HUES6 (cell line): ENCODE data around the gene SPRR2G.
"Not testable (repeated sequence)": the region's sequence is repeated elsewhere in the genome, so short reads cannot be mapped to it uniquely, and the experiment has no call there.

Experiments used
- H3K27ac ChIP-seq: 2 replicates; pipeline ENCODE4 v1.7.0; 2013; ENCODE audit warnings: low read depth, mild to moderate bottlenecking, low read length, inconsistent platforms
- H3K27me3 ChIP-seq: 2 replicates; pipeline ENCODE4 v1.6.1; 2013; ENCODE audit warnings: low read length; ENCODE audit not compliant: control insufficient read depth, insufficient read depth
- H3K36me3 ChIP-seq: 2 replicates; pipeline ENCODE4 v1.6.1; 2013; ENCODE audit warnings: low read length; ENCODE audit not compliant: control insufficient read depth, insufficient read depth
- H3K4me1 ChIP-seq: 2 replicates; pipeline ENCODE4 v1.6.1; 2013; ENCODE audit warnings: low read length; ENCODE audit not compliant: control insufficient read depth, insufficient read depth
- H3K4me3 ChIP-seq: 2 replicates; pipeline ENCODE4 v1.5.1; 2013; ENCODE audit warnings: low read depth, low read length
- H3K9ac ChIP-seq: one replicate; pipeline ENCODE4 v1.6.1; 2013; ENCODE audit warnings: mild to moderate bottlenecking, low read length
- H3K9me3 ChIP-seq: 2 replicates; pipeline ENCODE4 v1.6.1; 2013; ENCODE audit warnings: low read depth, low read length; ENCODE audit not compliant: control insufficient read depth, insufficient read depth

SPRR2G gene

GRCh38 chr1:153152481-153152880 is 1.8 kb upstream of the SPRR2G start:
- no peak overlapping the region for H3K27ac ChIP-seq
- H3K36me3 ChIP-seq, result no peaks in the 10 kb centered on the region
- no peak overlapping the region for H3K4me3 ChIP-seq
- H3K9me3 ChIP-seq, result 0 out of 2 replicates have a peak, but pooled peaks cover under 1% of the 10 kb centered on the region
- no peaks in the 10 kb centered on the region for H3K4me1 ChIP-seq
- H3K27me3 ChIP-seq, result no peaks in the 10 kb centered on the region
- no peak overlapping the region for H3K9ac ChIP-seq

- H3K9me3 ChIP-seq, result no peaks in the 10 kb centered on the region
- no peak overlapping the region for H3K4me3 ChIP-seq
- no peak overlapping the region for H3K27ac ChIP-seq
- no peaks in the 10 kb centered on the region for H3K4me1 ChIP-seq
- no peak overlapping the region for H3K9ac ChIP-seq
- no peaks in the 10 kb centered on the region for H3K27me3 ChIP-seq
- no peaks in the 10 kb centered on the region for H3K36me3 ChIP-seq
These were observed 9.3 kb downstream of the SPRR2G start for GRCh38 chr1:153141377-153141776.

GRCh38 chr1:153140484-153140883 is 10.2 kb downstream of the SPRR2G start:
- Histone ChIP-seq H3K9me3 (no peaks in the 10 kb centered on the region), H3K27ac (no peak overlapping the region), H3K4me1 (peaks cover 5% of the 10 kb centered on the region; the same call in 1 of the 2 replicates), H3K27me3 (no peaks in the 10 kb centered on the region), H3K9ac (no peak overlapping the region), H3K36me3 (no peaks in the 10 kb centered on the region), H3K4me3 (no peak overlapping the region)

- no peak overlapping the region for H3K27ac ChIP-seq
- H3K9ac ChIP-seq, result no peak overlapping the region
- no peaks in the 10 kb centered on the region; the same call in 1 of the 2 replicates for H3K9me3 ChIP-seq
- no peaks in the 10 kb centered on the region for H3K27me3 ChIP-seq
- H3K36me3 ChIP-seq, result no peaks in the 10 kb centered on the region
- no peak overlapping the region for H3K4me3 ChIP-seq
- H3K4me1 ChIP-seq, result peaks cover 7% of the 10 kb centered on the region; the same call in 1 of the 2 replicates
These were observed 16.9 kb downstream of the SPRR2G start for GRCh38 chr1:153133743-153134142.

- no peaks in the 10 kb centered on the region for H3K36me3 ChIP-seq
- H3K9me3 ChIP-seq, result no peaks in the 10 kb centered on the region; the same call in 1 of the 2 replicates
- H3K4me1 ChIP-seq, result peaks cover 7% of the 10 kb centered on the region; the same call in 1 of the 2 replicates
- no peaks in the 10 kb centered on the region for H3K27me3 ChIP-seq
- H3K27ac ChIP-seq, result no peak overlapping the region
- no peak overlapping the region for H3K9ac ChIP-seq
- H3K4me3 ChIP-seq, result no peak overlapping the region
These were observed 17.4 kb downstream of the SPRR2G start for GRCh38 chr1:153133267-153133666.

- H3K4me3 ChIP-seq, H3K36me3 ChIP-seq: not testable (repeated sequence)
These were observed 22.0 kb downstream of the SPRR2G start for GRCh38 chr1:153128688-153129087.

GRCh38 chr1:153127296-153127695 is 23.4 kb downstream of the SPRR2G start:
- no peak overlapping the region for H3K27ac ChIP-seq
- H3K9me3 ChIP-seq, result peaks cover 28% of the 10 kb centered on the region
- H3K27me3 ChIP-seq, result no peaks in the 10 kb centered on the region
- no peak overlapping the region for H3K4me3 ChIP-seq
- no peak overlapping the region for H3K9ac ChIP-seq
- H3K36me3 ChIP-seq, result 0 out of 2 replicates have a peak, but pooled peaks cover 3% of the 10 kb centered on the region
- H3K4me1 ChIP-seq, result peaks cover 9% of the 10 kb centered on the region; the same call in 1 of the 2 replicates

More at GRCh38 chr1:153128688-153129087, 22.0 kb downstream of the SPRR2G start:
- H3K4me1 ChIP-seq, H3K27me3 ChIP-seq, H3K9ac ChIP-seq, H3K27ac ChIP-seq: not testable (repeated sequence)
- H3K9me3 ChIP-seq, result peaks cover 28% of the 10 kb centered on the region

- H3K9me3 ChIP-seq, result peaks cover 28% of the 10 kb centered on the region
- H3K36me3 ChIP-seq, result 0 out of 2 replicates have a peak, but pooled peaks cover 3% of the 10 kb centered on the region
- H3K4me3 ChIP-seq, result no peak overlapping the region
- no peak overlapping the region for H3K9ac ChIP-seq
- peaks cover 10% of the 10 kb centered on the region; the same call in 1 of the 2 replicates for H3K4me1 ChIP-seq
- no peak overlapping the region for H3K27ac ChIP-seq
- no peaks in the 10 kb centered on the region for H3K27me3 ChIP-seq
These were observed 25.2 kb downstream of the SPRR2G start for GRCh38 chr1:153125536-153125935.

- H3K4me3 ChIP-seq, H3K36me3 ChIP-seq, H3K4me1 ChIP-seq, H3K27ac ChIP-seq, H3K27me3 ChIP-seq, H3K9ac ChIP-seq: not testable (repeated sequence)
- peaks cover 32% of the 10 kb centered on the region for H3K9me3 ChIP-seq
These were observed 26.9 kb downstream of the SPRR2G start for GRCh38 chr1:153123793-153124192.

GRCh38 chr1:153122831-153123421 is 27.8 kb downstream of the SPRR2G start:
- H3K9me3 ChIP-seq, result peaks cover 32% of the 10 kb centered on the region
- H3K4me1 ChIP-seq, result peaks cover 10% of the 10 kb centered on the region; the same call in 1 of the 2 replicates
- H3K9ac ChIP-seq, result peak overlapping the region; percentile 73
- 0 out of 2 replicates have a peak, but pooled peaks cover 3% of the 10 kb centered on the region for H3K36me3 ChIP-seq
- peak overlapping the region; percentile 24; the same call in 1 of the 2 replicates for H3K27ac ChIP-seq
- H3K27me3 ChIP-seq, result no peaks in the 10 kb centered on the region
- peak overlapping the region; percentile 24; the same call in 1 of the 2 replicates for H3K4me3 ChIP-seq

GRCh38 chr1:153120945-153121344 is 29.7 kb downstream of the SPRR2G start:
- H3K9me3 ChIP-seq, result peaks cover 23% of the 10 kb centered on the region
- 0 out of 2 replicates have a peak, but pooled peaks cover 3% of the 10 kb centered on the region for H3K36me3 ChIP-seq
- H3K4me3 ChIP-seq, result no peak overlapping the region
- peaks cover 10% of the 10 kb centered on the region; the same call in 1 of the 2 replicates for H3K4me1 ChIP-seq
- H3K27me3 ChIP-seq, result no peaks in the 10 kb centered on the region
- no peak overlapping the region for H3K9ac ChIP-seq
- no peak overlapping the region for H3K27ac ChIP-seq
